Heart left ventricle (tissue), 16 donors: Measurements from ENCODE around the gene CHD1L. TPM values are rescaled to one million over a fixed set of nuclear protein-coding genes. Genes with fewer than 3 reads are reported as not detected.

Experiments used
- ATAC-seq, 4 donors: fragments of 200-7000 bp; cut with Tn5 transposase; one replicate each; pipeline ENCODE4 v1.9.1; 2020 to 2022; ENCODE audit warnings: moderate library complexity in 4 of 4, mild to moderate bottlenecking in 3 of 4, moderate number of reproducible peaks in 1 of 4
- DNase-seq, 5 donors: peaks; one replicate each; pipeline ENCODE4 v3.0.0-alpha.2; 2020
- H3K27ac ChIP-seq, 12 donors: fragments of 200-600 bp; sonication (generic) in 4 of 12; one replicate each; pipeline versions ENCODE4 v1.5.0 to v1.8.0; 2016 to 2022; ENCODE audit warnings: mild to moderate bottlenecking in 2 of 12
- H3K27me3 ChIP-seq, 9 donors: fragments of 200-600 bp; sonication (generic) in 2 of 9; one replicate each; pipeline versions ENCODE4 v1.5.1 to v1.8.0; 2016 to 2022; ENCODE audit warnings: mild to moderate bottlenecking in 3 of 9
- H3K36me3 ChIP-seq, 9 donors: fragments of 200-600 bp; sonication (generic) in 2 of 9; one replicate each; pipeline versions ENCODE4 v1.5.0 to v1.8.0; 2018 to 2022; ENCODE audit warnings: mild to moderate bottlenecking in 2 of 9
- H3K4me1 ChIP-seq, 12 donors: fragments of 200-600 bp; sonication (generic) in 4 of 12; one replicate each; pipeline versions ENCODE4 v1.5.0 to v1.8.0; 2016 to 2022; ENCODE audit warnings: mild to moderate bottlenecking in 3 of 12
- H3K4me3 ChIP-seq, 12 donors: fragments of 200-600 bp; sonication (generic) in 4 of 12; one replicate each; pipeline versions ENCODE4 v1.5.0 to v1.8.0; 2017 to 2022; ENCODE audit warnings: mild to moderate bottlenecking in 9 of 12, moderate library complexity in 4 of 12
- H3K9me3 ChIP-seq, 12 donors: fragments of 200-600 bp; sonication (generic) in 4 of 12; one replicate each; pipeline versions ENCODE4 v1.5.0 to v1.8.0; 2016 to 2022; ENCODE audit warnings: mild to moderate bottlenecking in 1 of 12
- CTCF ChIP-seq, 12 donors: fragments of 200-600 bp; sonication (generic) in 4 of 12; IDR thresholded peaks; one replicate each; pipeline versions ENCODE4 v1.5.0 to v1.8.0; 2018 to 2022; ENCODE audit warnings: antibody characterized with exemption in 12 of 12, mild to moderate bottlenecking in 5 of 12
- POLR2A ChIP-seq, 2 donors: fragments of 450-650 bp; IDR thresholded peaks; one replicate each; pipeline ENCODE4 v1.6.1; 2017; ENCODE audit warnings: antibody characterized with exemption in 2 of 2, mild to moderate bottlenecking in 2 of 2, moderate library complexity in 2 of 2
- WGBS, 4 donors: extraction: QIAGEN DNeasy Blood & Tissue Kit in 2 of 4; methylation state at CpG; one replicate each; pipeline versions ENCODE4 v1.1.5 to v1.1.7; 2013 to 2018; 5-methylcytosine and 5-hydroxymethylcytosine counted together
- intact Hi-C, 10 donors: fragments of 100-400 bp; cut with DNase I; formaldehyde crosslinking; loops; one replicate each; pipeline versions ENCODE4 v1.11.1 to v1.14.2; 2022
- polyA plus RNA-seq, 2 donors: library from polyadenylated mRNA; stranded (reverse); fragments of 200-250 nt; gene quantifications; one replicate each; pipeline ENCODE4 v1.2.3, GENCODE V29; 2013
- total RNA-seq, 9 donors: library from RNA; depleted of rRNA in 2 of 9; stranded (reverse); fragments of >200 nt in 2 of 9; fragmentation: NEBNext Ultra II Directional in 3 of 9; extraction: Animal tissue kit (Norgen Biotek cat#: 25700) in 3 of 9; gene quantifications; one replicate each; pipeline versions ENCODE4 v1.1.0 to v1.2.4, GENCODE V29; 2016 to 2023
- donor health status: ischemic (EF 13 %, LVEDD 7.1; RV severe dilation, severe dysfunction).
- donor health status: healthy with polysubstance abuse.
- donor health status: DM: no; HTN: yes; CAD: no.
- donor health status: DM: no; HTN: no; CAD: no.
- donor health status: ischemic (EF 25% LVEDD 6.9; RV normal size, moderate dysfunction).
- donor health status: ischemic (EF 25% LVEDD 5.7; RV mildly dilated, moderate dysfunction).
- donor health status: healthy.
- donor health status: DM: yes; HTN: yes; CAD: no.
- donor health status: ischemic (EF 35%, LVEDD 5.7; RV mildly dilated, moderate dysfunction).
- donor health status: nonischemic (EF 11% LVEDD 7.7; RV severe dilation, severe dysfunction).
- donor health status: DM: yes; HTN: yes; CAD: no.
- donor health status: PGD.
- donor health status: ischemic (EF 29% LVEDD 5.4; RV normal size, mild dysfunction).
- donor health status: nonischemic (EF 23%, LVEDD 6.1; RV moderate dilation, normal function).

Gene CHD1L
- total and polyA plus RNA-seq, 11 donors = 5.8 to 17.7 (median 8.1) TPM

DNA sequence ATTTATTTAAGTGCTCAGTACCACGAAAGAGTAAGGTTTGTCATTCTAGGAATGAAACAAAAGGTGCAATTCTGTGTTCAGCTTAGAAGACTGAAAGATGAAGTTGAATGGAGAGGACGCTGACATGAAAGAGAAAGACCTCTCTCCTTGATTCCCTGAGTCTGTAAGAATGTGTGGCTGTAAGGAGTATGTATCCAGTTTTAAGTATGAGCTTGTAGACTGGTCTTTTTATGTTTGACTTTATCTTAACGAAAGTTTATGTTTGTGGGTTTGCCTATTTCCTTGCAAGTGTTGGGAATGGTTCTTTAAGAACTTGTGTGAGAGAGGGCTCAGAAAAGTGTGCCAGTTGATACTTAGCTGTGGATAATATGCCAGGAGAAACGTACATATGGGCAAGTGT is 1.4 kb downstream of the CHD1L start:
- H3K27me3 ChIP-seq = no peaks in the 10 kb centered on the region
- peak overlapping the region; percentile 68 to 100 (median 92) for H3K4me3 ChIP-seq
- H3K36me3 ChIP-seq = no peaks in the 10 kb centered on the region
- H3K27ac ChIP-seq = peak overlapping the region in 9 of 12 donors; percentile 78 to 97 (median 93)
- TF ChIP-seq CTCF (IDR thresholded peaks at IDR 0.05) (no peak), POLR2A (IDR thresholded peaks at IDR 0.05) (no peak)
- no peaks in the 10 kb centered on the region for H3K9me3 ChIP-seq
- intact Hi-C loops = loop anchor here in 4 of 10 donors (2.0 kb wide), 1 partner anchor 71 kb away; the partner anchor contains the start of gene PRKAB2 (in 4 of the 4)
- ATAC-seq (no peak), DNase-seq (no peak)
- 15 to 20% (median 17%) methylated on average over 4 of the region's 4 CpGs for WGBS, 4 donors
- peaks cover 3 to 46% (median 15%) of the 10 kb centered on the region in 12 donors for H3K4me1 ChIP-seq

DNA sequence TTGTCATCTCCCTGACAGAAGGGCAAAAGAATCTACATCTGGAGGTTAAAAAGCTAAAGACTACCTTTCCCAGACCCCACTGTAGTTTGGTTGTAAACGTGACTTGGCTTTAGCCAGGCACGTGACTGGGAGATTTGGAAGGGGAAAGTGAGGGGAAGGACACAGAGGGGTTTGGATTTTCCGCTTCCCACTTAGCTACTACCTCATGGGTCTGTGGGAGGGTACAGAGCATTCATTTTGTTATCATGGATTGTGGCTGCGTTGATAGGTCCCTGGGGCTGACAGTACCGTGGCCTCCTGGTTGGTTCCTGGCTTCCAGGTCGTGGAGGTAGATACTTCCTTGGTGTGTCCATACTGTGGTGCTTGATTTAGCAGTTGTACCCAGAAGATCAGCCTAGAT is 2.6 kb downstream of the CHD1L start:
- Histone ChIP-seq H3K4me1 (peaks cover 3 to 46% (median 15%) of the 10 kb centered on the region in 12 donors), H3K4me3 (no peak overlapping the region), H3K9me3 (no peaks in the 10 kb centered on the region), H3K36me3 (no peaks in the 10 kb centered on the region), H3K27me3 (no peaks in the 10 kb centered on the region), H3K27ac (no peak overlapping the region)
- TF ChIP-seq CTCF (IDR thresholded peaks at IDR 0.05) = no peak
- no peak for TF ChIP-seq POLR2A (IDR thresholded peaks at IDR 0.05)
- no peak for DNase-seq
- no peak for ATAC-seq
- intact Hi-C loops = no loop called here
- WGBS, 4 donors = 90 to 96% (median 93%) methylated on average over 6 of the region's 6 CpGs

- intact Hi-C loops = no loop called here
- H3K4me1 ChIP-seq = peaks cover 3 to 46% (median 15%) of the 10 kb centered on the region in 12 donors
- no peaks in the 10 kb centered on the region for H3K9me3 ChIP-seq
- WGBS, 4 donors = 70 to 87% (median 85%) methylated on average over 3 of the region's 3 CpGs
- DNase-seq = no peak
- no peaks in the 10 kb centered on the region for H3K27me3 ChIP-seq
- ATAC-seq = no peak
- TF ChIP-seq POLR2A (IDR thresholded peaks at IDR 0.05) = no peak
- no peak for TF ChIP-seq CTCF (IDR thresholded peaks at IDR 0.05)
- no peak overlapping the region for H3K27ac ChIP-seq
- H3K36me3 ChIP-seq = no peaks in the 10 kb centered on the region
- H3K4me3 ChIP-seq = no peak overlapping the region
Observed at GRCh38 chr1:147245586-147246021, 3.1 kb downstream of the CHD1L start.

DNA sequence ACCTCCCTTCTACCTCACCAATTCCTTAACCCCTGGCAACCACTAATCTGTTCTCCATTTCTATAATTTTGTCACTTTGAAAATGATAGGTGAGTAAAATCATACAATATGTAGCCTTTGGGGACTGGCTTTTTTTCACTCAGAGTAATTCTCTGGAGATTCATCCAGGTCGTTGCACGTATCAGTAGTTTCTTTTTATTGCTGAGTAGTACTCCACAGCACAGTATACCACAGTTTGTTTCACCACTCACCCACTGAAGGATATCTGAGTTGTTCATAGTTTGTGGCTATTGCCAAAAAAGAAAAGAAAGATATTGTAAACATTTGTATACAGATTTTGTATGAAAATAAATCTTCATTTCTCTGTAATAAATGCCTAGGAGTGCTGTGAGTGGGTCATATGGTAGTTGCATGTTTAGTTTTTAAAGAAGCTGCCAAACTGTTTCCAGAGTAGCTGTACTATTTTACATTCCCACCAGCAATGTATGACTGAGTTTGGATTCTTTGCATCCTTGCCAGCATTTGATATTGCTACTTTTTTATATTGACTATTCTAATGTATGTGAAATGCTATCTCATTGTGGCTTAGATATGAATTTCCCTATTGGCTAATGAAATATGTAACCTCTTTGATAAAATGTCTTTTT is 3.7 kb downstream of the CHD1L start:
- Histone ChIP-seq H3K36me3 (no peaks in the 10 kb centered on the region), H3K27me3 (no peaks in the 10 kb centered on the region), H3K4me3 (no peak overlapping the region), H3K4me1 (peaks cover 3 to 46% (median 15%) of the 10 kb centered on the region in 12 donors), H3K27ac (no peak overlapping the region), H3K9me3 (no peaks in the 10 kb centered on the region)
- 64 to 99% (median 88%) methylated on average over 2 of the region's 2 CpGs for WGBS, 4 donors
- DNase-seq (no peak), ATAC-seq (no peak)
- intact Hi-C loops = no loop called here
- TF ChIP-seq POLR2A (IDR thresholded peaks at IDR 0.05) (no peak), CTCF (IDR thresholded peaks at IDR 0.05) (no peak)
